ENCODE data around the gene BPHL. TPM values are rescaled to one million over a fixed set of nuclear protein-coding genes. Genes with fewer than 3 reads are reported as not detected.
A peak's percentile ranks its signal among the peaks of the same experiment; 100 is the strongest.

BPHL gene
- total RNA-seq, 1 experiment from 2014 or later = 7.1 TPM

GRCh38 chr6:3094815-3095214, 23.7 kb upstream of the BPHL start:
- H3K4me1 ChIP-seq = no peaks in the 10 kb centered on the region
- H3K27me3 ChIP-seq = no peaks in the 10 kb centered on the region
- H3K4me3 ChIP-seq = no peak overlapping the region
- no peak overlapping the region for H3K27ac ChIP-seq
- H3K9me3 ChIP-seq (replicated peaks) = no peaks in the 10 kb centered on the region
- H3K36me3 ChIP-seq = no peaks in the 10 kb centered on the region
- no peak for DNase-seq

- no peak overlapping the region for H3K27ac ChIP-seq
- H3K36me3 ChIP-seq = peaks cover 2% of the 10 kb centered on the region; the same call in 1 of the 2 replicates
- DNase-seq = no peak
- H3K27me3 ChIP-seq = no peaks in the 10 kb centered on the region
- H3K4me1 ChIP-seq = no peaks in the 10 kb centered on the region
- no peaks in the 10 kb centered on the region for H3K9me3 ChIP-seq (replicated peaks)
- no peak overlapping the region for H3K4me3 ChIP-seq
Observed at GRCh38 chr6:3102875-3103274, 15.6 kb upstream of the BPHL start.

- H3K27me3 ChIP-seq = no peaks in the 10 kb centered on the region
- no peak for DNase-seq
- H3K27ac ChIP-seq = no peak overlapping the region
- no peaks in the 10 kb centered on the region for H3K9me3 ChIP-seq (replicated peaks)
- no peaks in the 10 kb centered on the region; the same call in 1 of the 2 replicates for H3K36me3 ChIP-seq
- no peaks in the 10 kb centered on the region for H3K4me1 ChIP-seq
- no peak overlapping the region for H3K4me3 ChIP-seq
Observed at GRCh38 chr6:3108746-3109414, 9.6 kb upstream of the BPHL start.

GRCh38 chr6:3109761-3110160, 8.8 kb upstream of the BPHL start:
- H3K9me3 ChIP-seq (replicated peaks) = no peaks in the 10 kb centered on the region

GRCh38 chr6:3114377-3114776, 4.1 kb upstream of the BPHL start:
- H3K36me3 ChIP-seq = no peaks in the 10 kb centered on the region
- H3K27ac ChIP-seq = no peak overlapping the region
- H3K4me1 ChIP-seq = no peaks in the 10 kb centered on the region
- no peaks in the 10 kb centered on the region for H3K27me3 ChIP-seq
- H3K9me3 ChIP-seq (replicated peaks) = no peaks in the 10 kb centered on the region
- DNase-seq = no peak
- no peak overlapping the region for H3K4me3 ChIP-seq

More at GRCh38 chr6:3109761-3110160, 8.8 kb upstream of the BPHL start:
- Histone ChIP-seq H3K36me3 (no peaks in the 10 kb centered on the region; the same call in 1 of the 2 replicates), H3K27ac (no peak overlapping the region), H3K27me3 (no peaks in the 10 kb centered on the region), H3K4me3 (no peak overlapping the region), H3K4me1 (no peaks in the 10 kb centered on the region)
- DNase-seq = no peak

- peak overlapping the region; percentile 83 for H3K4me3 ChIP-seq
- DNase-seq = no peak
- no peaks in the 10 kb centered on the region for H3K4me1 ChIP-seq
- H3K36me3 ChIP-seq = no peaks in the 10 kb centered on the region
- peak overlapping the region; percentile 77 for H3K27ac ChIP-seq
- H3K27me3 ChIP-seq = no peaks in the 10 kb centered on the region
- H3K9me3 ChIP-seq (replicated peaks) = no peaks in the 10 kb centered on the region
Observed at GRCh38 chr6:3117912-3118352, 579 bp upstream of the BPHL start.

- no peaks in the 10 kb centered on the region for H3K27me3 ChIP-seq
- H3K4me3 ChIP-seq = peak overlapping the region; percentile 83
- H3K4me1 ChIP-seq = no peaks in the 10 kb centered on the region
- peak overlapping the region; percentile 77; the same call in 1 of the 2 replicates for H3K27ac ChIP-seq
- no peaks in the 10 kb centered on the region for H3K9me3 ChIP-seq (replicated peaks)
- no peak for DNase-seq
- no peaks in the 10 kb centered on the region for H3K36me3 ChIP-seq
Observed at GRCh38 chr6:3119040-3119723, 671 bp downstream of the BPHL start.

- no peak for DNase-seq
- no peaks in the 10 kb centered on the region for H3K4me1 ChIP-seq
- H3K27ac ChIP-seq = no peak overlapping the region
- H3K36me3 ChIP-seq = no peaks in the 10 kb centered on the region
- no peaks in the 10 kb centered on the region for H3K9me3 ChIP-seq (replicated peaks)
- no peaks in the 10 kb centered on the region for H3K27me3 ChIP-seq
- no peak overlapping the region for H3K4me3 ChIP-seq
Observed at GRCh38 chr6:3120765-3121089, 2.2 kb downstream of the BPHL start.

- Histone ChIP-seq H3K36me3 (no peaks in the 10 kb centered on the region), H3K27me3 (no peaks in the 10 kb centered on the region), H3K27ac (no peak overlapping the region), H3K4me3 (no peak overlapping the region), H3K9me3 (replicated peaks) (no peaks in the 10 kb centered on the region), H3K4me1 (no peaks in the 10 kb centered on the region)
- DNase-seq = no peak
Observed at GRCh38 chr6:3122823-3123182, 4.3 kb downstream of the BPHL start.

GRCh38 chr6:3124667-3125066, 6.2 kb downstream of the BPHL start:
- Histone ChIP-seq H3K36me3 (no peaks in the 10 kb centered on the region), H3K27me3 (no peaks in the 10 kb centered on the region), H3K4me3 (no peak overlapping the region), H3K9me3 (replicated peaks) (no peaks in the 10 kb centered on the region), H3K27ac (no peak overlapping the region), H3K4me1 (no peaks in the 10 kb centered on the region)
- no peak for DNase-seq

GRCh38 chr6:3125815-3126214, 7.3 kb downstream of the BPHL start:
- H3K27ac ChIP-seq = no peak overlapping the region
- H3K36me3 ChIP-seq = no peaks in the 10 kb centered on the region
- no peaks in the 10 kb centered on the region for H3K9me3 ChIP-seq (replicated peaks)
- no peak overlapping the region for H3K4me3 ChIP-seq
- no peak for DNase-seq
- no peaks in the 10 kb centered on the region for H3K27me3 ChIP-seq
- H3K4me1 ChIP-seq = no peaks in the 10 kb centered on the region

- Histone ChIP-seq H3K4me1 (no peaks in the 10 kb centered on the region), H3K36me3 (no peaks in the 10 kb centered on the region), H3K27me3 (no peaks in the 10 kb centered on the region), H3K9me3 (replicated peaks) (no peaks in the 10 kb centered on the region), H3K27ac (no peak overlapping the region), H3K4me3 (no peak overlapping the region)
- DNase-seq = no peak
Observed at GRCh38 chr6:3128356-3129108, 10.0 kb downstream of the BPHL start.

- no peaks in the 10 kb centered on the region for H3K9me3 ChIP-seq (replicated peaks)
- no peak overlapping the region for H3K4me3 ChIP-seq
- H3K27me3 ChIP-seq = no peaks in the 10 kb centered on the region
- no peak overlapping the region for H3K27ac ChIP-seq
- no peak for DNase-seq
- H3K4me1 ChIP-seq = no peaks in the 10 kb centered on the region
- H3K36me3 ChIP-seq = no peaks in the 10 kb centered on the region
Observed at GRCh38 chr6:3131695-3132094, 13.2 kb downstream of the BPHL start.

- H3K4me3 ChIP-seq = no peak overlapping the region
- no peak for DNase-seq
Observed at GRCh38 chr6:3133515-3133914, 15.0 kb downstream of the BPHL start.

GRCh38 chr6:3135668-3136291, 17.3 kb downstream of the BPHL start:
- no peaks in the 10 kb centered on the region for H3K9me3 ChIP-seq (replicated peaks)
- no peaks in the 10 kb centered on the region for H3K36me3 ChIP-seq
- H3K27me3 ChIP-seq = no peaks in the 10 kb centered on the region
- no peak for DNase-seq
- H3K27ac ChIP-seq = no peak overlapping the region
- H3K4me1 ChIP-seq = peaks cover 10% of the 10 kb centered on the region; the same call in 1 of the 2 replicates
- no peak overlapping the region for H3K4me3 ChIP-seq

More at GRCh38 chr6:3133515-3133914, 15.0 kb downstream of the BPHL start:
- no peaks in the 10 kb centered on the region for H3K9me3 ChIP-seq (replicated peaks)
- H3K4me1 ChIP-seq = 0 out of 2 replicates have a peak, but pooled peaks cover under 1% of the 10 kb centered on the region
- no peaks in the 10 kb centered on the region for H3K27me3 ChIP-seq
- no peaks in the 10 kb centered on the region for H3K36me3 ChIP-seq
- H3K27ac ChIP-seq = no peak overlapping the region

All from SJCRH30 (cell line).